Endothelial cell of umbilical vein (primary cell): Measurements from ENCODE around the gene PDCD1.

Experiments
- EZH2 ChIP-seq: IDR thresholded peaks from 2 replicates; pipeline ENCODE4 v1.6.1; 2012; ENCODE audit warnings: borderline replicate concordance, low read depth, mild to moderate bottlenecking, moderate library complexity, low read length, inconsistent platforms; ENCODE audit not compliant: severe bottlenecking
- TF ChIP-seq, protein P1 (sequence below), 2 donors: IDR thresholded peaks; 1 replicate in 1 of 2; 2 replicates in 1 of 2; pipeline ENCODE4 v1.5.1; 2011; ENCODE audit warnings: low read length in 2 of 2, mild to moderate bottlenecking in 2 of 2, moderate library complexity in 2 of 2, control low read depth in 1 of 2, inconsistent platforms in 1 of 2, low read depth in 1 of 2; ENCODE audit not compliant: insufficient read depth in 1 of 2; ENCODE audit errors: extremely low read depth in 1 of 2

DNA sequence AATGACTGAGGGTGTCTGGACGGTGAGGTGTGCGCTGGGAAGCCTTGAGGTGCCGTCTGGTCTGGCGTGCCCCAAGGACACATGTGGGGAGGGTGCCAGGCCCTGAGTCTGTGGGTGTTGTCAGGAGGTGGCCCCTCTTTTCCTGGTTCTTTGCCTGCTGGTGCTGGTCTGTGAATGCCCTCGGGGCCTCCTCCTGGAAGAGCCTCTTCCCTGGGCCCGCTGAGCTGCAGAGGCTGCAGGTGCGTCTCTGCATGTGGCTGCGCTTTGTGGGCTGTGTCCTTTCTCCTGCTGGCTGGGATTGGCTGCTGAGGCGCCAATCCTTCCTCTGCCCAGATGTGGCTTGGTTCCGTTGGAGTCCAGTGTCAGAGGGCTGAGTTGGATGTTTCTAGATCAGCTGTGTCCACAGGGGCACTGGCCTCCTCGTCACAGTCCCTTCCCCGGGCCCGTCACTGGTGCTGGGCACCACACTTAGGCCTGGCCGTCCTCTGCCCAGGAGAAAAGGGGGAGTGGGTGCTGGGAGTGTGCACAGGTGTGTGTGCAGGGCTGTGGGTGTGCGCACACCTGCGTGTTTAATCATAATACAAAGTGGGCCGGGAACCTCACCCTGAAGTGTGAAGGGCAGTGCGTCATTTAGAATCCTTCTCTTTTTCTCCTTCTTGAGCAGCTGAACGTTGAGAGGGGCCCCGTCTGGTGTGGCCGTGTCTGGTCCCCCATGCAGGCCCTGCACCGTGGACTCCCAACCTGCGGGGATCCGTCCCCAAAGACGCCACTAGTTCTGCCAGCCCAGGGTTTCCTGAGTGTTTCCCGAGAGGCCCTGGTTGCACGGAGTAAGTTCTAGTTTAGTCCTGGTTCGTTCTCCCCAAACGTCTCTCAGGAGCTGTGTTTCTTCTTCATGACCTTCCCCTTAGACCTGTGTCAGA lies 46.4 kb upstream of the PDCD1 start:
- TF ChIP-seq, protein P1, sequence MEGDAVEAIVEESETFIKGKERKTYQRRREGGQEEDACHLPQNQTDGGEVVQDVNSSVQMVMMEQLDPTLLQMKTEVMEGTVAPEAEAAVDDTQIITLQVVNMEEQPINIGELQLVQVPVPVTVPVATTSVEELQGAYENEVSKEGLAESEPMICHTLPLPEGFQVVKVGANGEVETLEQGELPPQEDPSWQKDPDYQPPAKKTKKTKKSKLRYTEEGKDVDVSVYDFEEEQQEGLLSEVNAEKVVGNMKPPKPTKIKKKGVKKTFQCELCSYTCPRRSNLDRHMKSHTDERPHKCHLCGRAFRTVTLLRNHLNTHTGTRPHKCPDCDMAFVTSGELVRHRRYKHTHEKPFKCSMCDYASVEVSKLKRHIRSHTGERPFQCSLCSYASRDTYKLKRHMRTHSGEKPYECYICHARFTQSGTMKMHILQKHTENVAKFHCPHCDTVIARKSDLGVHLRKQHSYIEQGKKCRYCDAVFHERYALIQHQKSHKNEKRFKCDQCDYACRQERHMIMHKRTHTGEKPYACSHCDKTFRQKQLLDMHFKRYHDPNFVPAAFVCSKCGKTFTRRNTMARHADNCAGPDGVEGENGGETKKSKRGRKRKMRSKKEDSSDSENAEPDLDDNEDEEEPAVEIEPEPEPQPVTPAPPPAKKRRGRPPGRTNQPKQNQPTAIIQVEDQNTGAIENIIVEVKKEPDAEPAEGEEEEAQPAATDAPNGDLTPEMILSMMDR (IDR thresholded peaks at IDR 0.05; ENCODE audit: extremely low read depth in 1 of 2, insufficient read depth in 1 of 2, low read depth in 1 of 2, low read length in 2 of 2) = no peak
- TF ChIP-seq EZH2 = no peak
